ENCODE data around the gene FTO. TPM values are rescaled to one million over a fixed set of nuclear protein-coding genes. Genes with fewer than 3 reads are reported as not detected.

FTO gene
- total RNA-seq, 1 experiment from 2014 or later: 57.4 TPM

DNA sequence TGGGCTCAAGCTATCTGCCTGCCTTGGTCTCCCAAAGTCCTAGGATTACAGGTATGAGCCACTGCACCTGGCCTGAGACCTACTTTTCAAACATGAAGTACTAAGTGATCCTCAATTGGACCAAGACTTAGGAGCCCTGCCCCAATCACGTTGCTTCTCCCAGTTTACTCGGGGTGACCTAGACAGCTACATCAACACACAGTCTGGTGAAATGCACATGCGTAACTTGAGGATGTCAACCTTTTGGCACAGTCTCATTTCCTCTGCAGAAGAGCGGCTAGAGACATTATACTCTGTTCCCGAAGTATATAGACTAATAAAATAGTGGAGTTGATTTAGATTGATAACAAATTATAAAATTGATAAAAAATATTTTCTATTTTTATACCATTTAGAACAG, 17.1 kb downstream of the FTO start:
- TF ChIP-seq ESRRA (CRISPR knock-in tag; IDR thresholded peaks at IDR 0.05; ENCODE audit: borderline replicate concordance): no peak
- TF ChIP-seq, protein P1, sequence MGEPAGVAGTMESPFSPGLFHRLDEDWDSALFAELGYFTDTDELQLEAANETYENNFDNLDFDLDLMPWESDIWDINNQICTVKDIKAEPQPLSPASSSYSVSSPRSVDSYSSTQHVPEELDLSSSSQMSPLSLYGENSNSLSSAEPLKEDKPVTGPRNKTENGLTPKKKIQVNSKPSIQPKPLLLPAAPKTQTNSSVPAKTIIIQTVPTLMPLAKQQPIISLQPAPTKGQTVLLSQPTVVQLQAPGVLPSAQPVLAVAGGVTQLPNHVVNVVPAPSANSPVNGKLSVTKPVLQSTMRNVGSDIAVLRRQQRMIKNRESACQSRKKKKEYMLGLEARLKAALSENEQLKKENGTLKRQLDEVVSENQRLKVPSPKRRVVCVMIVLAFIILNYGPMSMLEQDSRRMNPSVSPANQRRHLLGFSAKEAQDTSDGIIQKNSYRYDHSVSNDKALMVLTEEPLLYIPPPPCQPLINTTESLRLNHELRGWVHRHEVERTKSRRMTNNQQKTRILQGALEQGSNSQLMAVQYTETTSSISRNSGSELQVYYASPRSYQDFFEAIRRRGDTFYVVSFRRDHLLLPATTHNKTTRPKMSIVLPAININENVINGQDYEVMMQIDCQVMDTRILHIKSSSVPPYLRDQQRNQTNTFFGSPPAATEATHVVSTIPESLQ (CRISPR knock-in tag; IDR thresholded peaks at IDR 0.05): no peak
- TF ChIP-seq ZNF121 (CRISPR knock-in tag; IDR thresholded peaks at IDR 0.05): no peak
- TF ChIP-seq, protein P2, sequence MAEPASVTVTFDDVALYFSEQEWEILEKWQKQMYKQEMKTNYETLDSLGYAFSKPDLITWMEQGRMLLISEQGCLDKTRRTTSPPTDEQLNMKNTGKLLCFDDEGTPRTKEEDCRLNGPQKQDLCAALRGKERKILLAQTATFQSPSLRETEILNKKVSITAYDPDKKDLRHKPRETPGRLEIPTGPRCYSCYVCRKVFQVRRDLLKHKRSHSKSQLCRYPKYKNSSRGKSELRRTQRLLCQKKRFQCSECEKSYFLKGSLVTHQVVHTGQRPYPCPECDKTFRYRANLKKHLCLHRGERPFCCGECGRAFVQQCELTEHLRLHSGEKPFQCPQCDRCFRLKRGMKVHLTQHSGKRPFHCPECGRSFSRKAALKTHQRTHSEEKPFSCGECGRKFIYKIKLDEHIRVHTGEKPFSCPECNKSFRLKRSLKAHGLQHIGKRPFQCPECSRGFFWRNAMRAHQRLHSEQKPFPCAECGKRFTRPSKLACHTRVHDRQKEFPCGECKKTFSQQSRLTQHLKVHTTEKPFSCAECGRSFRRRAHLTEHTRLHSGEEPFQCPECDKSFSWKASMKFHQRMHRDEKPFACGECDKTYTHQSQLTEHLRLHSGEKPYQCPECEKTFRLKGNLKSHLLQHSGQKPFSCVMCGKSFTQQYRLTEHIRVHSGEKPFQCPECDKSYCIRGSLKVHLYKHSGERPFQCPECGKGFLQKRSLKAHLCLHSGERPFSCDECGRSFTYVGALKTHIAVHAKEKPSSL (CRISPR knock-in tag; conservative IDR thresholded peaks at IDR 0.05): no peak
- TF ChIP-seq RORB (CRISPR knock-in tag; IDR thresholded peaks at IDR 0.05): no peak
- TF ChIP-seq NR1H2 (CRISPR knock-in tag; IDR thresholded peaks at IDR 0.05): no peak
- TF ChIP-seq EMX1 (CRISPR knock-in tag; IDR thresholded peaks at IDR 0.05): no peak
- TF ChIP-seq ZNF396 (CRISPR knock-in tag; IDR thresholded peaks at IDR 0.05; ENCODE audit: borderline replicate concordance): no peak
- TF ChIP-seq NFYB (CRISPR knock-in tag; conservative IDR thresholded peaks at IDR 0.05; ENCODE audit: low read depth): no peak
- TF ChIP-seq, protein P3, sequence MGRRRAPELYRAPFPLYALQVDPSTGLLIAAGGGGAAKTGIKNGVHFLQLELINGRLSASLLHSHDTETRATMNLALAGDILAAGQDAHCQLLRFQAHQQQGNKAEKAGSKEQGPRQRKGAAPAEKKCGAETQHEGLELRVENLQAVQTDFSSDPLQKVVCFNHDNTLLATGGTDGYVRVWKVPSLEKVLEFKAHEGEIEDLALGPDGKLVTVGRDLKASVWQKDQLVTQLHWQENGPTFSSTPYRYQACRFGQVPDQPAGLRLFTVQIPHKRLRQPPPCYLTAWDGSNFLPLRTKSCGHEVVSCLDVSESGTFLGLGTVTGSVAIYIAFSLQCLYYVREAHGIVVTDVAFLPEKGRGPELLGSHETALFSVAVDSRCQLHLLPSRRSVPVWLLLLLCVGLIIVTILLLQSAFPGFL (CRISPR knock-in tag; IDR thresholded peaks at IDR 0.05; ENCODE audit: borderline replicate concordance): no peak
- TF ChIP-seq ATF1 (CRISPR knock-in tag; IDR thresholded peaks at IDR 0.05): no peak
- TF ChIP-seq, protein P4, sequence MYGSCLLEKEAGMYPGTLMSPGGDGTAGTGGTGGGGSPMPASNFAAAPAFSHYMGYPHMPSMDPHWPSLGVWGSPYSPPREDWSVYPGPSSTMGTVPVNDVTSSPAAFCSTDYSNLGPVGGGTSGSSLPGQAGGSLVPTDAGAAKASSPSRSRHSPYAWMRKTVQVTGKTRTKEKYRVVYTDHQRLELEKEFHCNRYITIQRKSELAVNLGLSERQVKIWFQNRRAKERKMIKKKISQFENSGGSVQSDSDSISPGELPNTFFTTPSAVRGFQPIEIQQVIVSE (CRISPR knock-in tag; IDR thresholded peaks at IDR 0.05; ENCODE audit: borderline replicate concordance): no peak
- TF ChIP-seq IRF2 (CRISPR knock-in tag; IDR thresholded peaks at IDR 0.05; ENCODE audit: borderline replicate concordance, low read depth): no peak
- no peak for TF ChIP-seq CREM (CRISPR knock-in tag; IDR thresholded peaks at IDR 0.05)
- TF ChIP-seq GTF2I (CRISPR knock-in tag; conservative IDR thresholded peaks at IDR 0.05): no peak
- TF ChIP-seq PRRX2 (CRISPR knock-in tag; IDR thresholded peaks at IDR 0.05): no peak
- Mint-ChIP-seq H3K27me3 (ENCODE audit: low read depth) (no peaks in the 10 kb centered on the region), H3K36me3 (no peaks in the 10 kb centered on the region), H3K4me3 (no peak overlapping the region), H3K4me1 (peaks cover 16% of the 10 kb centered on the region), H3K27ac (no peak overlapping the region), H3K9me3 (no peaks in the 10 kb centered on the region)
- ChIA-PET CTCF (no interaction called here), POLR2A (no interaction called here)
- DNase-seq (ENCODE audit: low spot score) (no peak), ATAC-seq (no peak)

DNA sequence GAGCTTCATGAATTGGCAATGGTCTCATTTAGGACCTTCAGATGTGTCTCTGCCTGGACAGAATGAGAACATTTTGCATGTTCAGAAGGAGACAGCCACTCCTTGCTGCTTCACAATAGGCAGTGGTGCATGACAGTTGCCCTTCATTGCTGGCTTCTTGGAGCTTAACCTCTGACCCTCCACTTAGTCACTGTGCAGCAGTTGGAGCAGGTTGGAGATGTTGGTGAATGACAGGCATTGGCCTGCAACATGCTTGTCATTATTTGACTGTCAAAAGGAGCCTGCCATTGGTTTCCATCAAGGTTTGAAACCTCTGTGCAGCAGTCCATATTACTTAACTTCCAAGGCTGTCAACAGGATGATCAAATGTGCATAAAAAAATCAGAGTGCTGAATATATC, 22.7 kb downstream of the FTO start:
- H3K4me3 Mint-ChIP-seq: no peak overlapping the region

DNA sequence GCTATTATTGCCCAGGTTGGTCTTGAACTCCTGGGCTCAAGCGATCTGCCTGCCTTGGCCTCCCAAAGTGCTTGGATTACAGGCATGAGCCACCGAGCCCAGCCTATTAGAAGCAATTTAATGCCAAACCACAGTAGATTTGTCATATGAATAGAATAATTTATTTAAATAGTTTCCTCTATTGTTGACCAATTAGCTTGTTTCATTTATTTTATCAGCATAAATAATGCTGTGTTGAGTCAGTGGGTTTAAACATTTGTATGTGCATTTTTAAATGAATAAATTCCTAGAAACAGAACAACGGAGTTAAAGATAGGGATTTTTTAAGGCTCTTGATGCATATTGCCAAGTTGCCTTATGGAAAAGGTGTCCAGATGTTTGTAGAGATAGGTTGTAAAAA, 26.7 kb downstream of the FTO start:
- Mint-ChIP-seq H3K27me3 (ENCODE audit: low read depth) (no peaks in the 10 kb centered on the region), H3K4me3 (no peak overlapping the region), H3K27ac (no peak overlapping the region), H3K4me1 (peaks cover 2% of the 10 kb centered on the region; the same call in 1 of the 2 replicates), H3K9me3 (peaks cover 8% of the 10 kb centered on the region), H3K36me3 (no peaks in the 10 kb centered on the region)
- ChIA-PET POLR2A (no interaction called here), CTCF (interaction anchor here (3.0 kb wide), 1 partner anchor 13 kb away, joined by 13 read pairs; no protein-coding TSS in a partner anchor)
- DNase-seq (ENCODE audit: low spot score) (no peak), ATAC-seq (no peak)
- TF ChIP-seq, protein P5, sequence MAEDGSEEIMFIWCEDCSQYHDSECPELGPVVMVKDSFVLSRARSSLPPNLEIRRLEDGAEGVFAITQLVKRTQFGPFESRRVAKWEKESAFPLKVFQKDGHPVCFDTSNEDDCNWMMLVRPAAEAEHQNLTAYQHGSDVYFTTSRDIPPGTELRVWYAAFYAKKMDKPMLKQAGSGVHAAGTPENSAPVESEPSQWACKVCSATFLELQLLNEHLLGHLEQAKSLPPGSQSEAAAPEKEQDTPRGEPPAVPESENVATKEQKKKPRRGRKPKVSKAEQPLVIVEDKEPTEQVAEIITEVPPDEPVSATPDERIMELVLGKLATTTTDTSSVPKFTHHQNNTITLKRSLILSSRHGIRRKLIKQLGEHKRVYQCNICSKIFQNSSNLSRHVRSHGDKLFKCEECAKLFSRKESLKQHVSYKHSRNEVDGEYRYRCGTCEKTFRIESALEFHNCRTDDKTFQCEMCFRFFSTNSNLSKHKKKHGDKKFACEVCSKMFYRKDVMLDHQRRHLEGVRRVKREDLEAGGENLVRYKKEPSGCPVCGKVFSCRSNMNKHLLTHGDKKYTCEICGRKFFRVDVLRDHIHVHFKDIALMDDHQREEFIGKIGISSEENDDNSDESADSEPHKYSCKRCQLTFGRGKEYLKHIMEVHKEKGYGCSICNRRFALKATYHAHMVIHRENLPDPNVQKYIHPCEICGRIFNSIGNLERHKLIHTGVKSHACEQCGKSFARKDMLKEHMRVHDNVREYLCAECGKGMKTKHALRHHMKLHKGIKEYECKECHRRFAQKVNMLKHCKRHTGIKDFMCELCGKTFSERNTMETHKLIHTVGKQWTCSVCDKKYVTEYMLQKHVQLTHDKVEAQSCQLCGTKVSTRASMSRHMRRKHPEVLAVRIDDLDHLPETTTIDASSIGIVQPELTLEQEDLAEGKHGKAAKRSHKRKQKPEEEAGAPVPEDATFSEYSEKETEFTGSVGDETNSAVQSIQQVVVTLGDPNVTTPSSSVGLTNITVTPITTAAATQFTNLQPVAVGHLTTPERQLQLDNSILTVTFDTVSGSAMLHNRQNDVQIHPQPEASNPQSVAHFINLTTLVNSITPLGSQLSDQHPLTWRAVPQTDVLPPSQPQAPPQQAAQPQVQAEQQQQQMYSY (CRISPR knock-in tag; IDR thresholded peaks at IDR 0.05): no peak
- TF ChIP-seq FOXP1 (CRISPR knock-in tag; IDR thresholded peaks at IDR 0.05; ENCODE audit: borderline replicate concordance) (no peak), OVOL2 (CRISPR knock-in tag; IDR thresholded peaks at IDR 0.05; ENCODE audit: borderline replicate concordance) (no peak), TEAD4 (CRISPR knock-in tag; IDR thresholded peaks at IDR 0.05) (no peak), TEAD1 (CRISPR knock-in tag; IDR thresholded peaks at IDR 0.05) (no peak), KAT7 (CRISPR knock-in tag; IDR thresholded peaks at IDR 0.05; ENCODE audit: borderline replicate concordance) (no peak), ZNF416 (CRISPR knock-in tag; IDR thresholded peaks at IDR 0.05) (no peak), MYBL2 (CRISPR knock-in tag; IDR thresholded peaks at IDR 0.05) (no peak), ZNF263 (CRISPR knock-in tag; IDR thresholded peaks at IDR 0.05; ENCODE audit: low read depth) (no peak)

More for the DNA sequence above, 22.7 kb downstream of the FTO start:
- Mint-ChIP-seq H3K36me3 (no peaks in the 10 kb centered on the region), H3K9me3 (peaks cover 8% of the 10 kb centered on the region), H3K27ac (no peak overlapping the region), H3K27me3 (ENCODE audit: low read depth) (no peaks in the 10 kb centered on the region), H3K4me1 (peaks cover 13% of the 10 kb centered on the region)
- ATAC-seq: no peak
- DNase-seq (ENCODE audit: low spot score): no peak
- CTCF ChIA-PET: interaction anchor here (1.8 kb wide), 1 partner anchor 17 kb away, joined by 7 read pairs; no protein-coding TSS in a partner anchor
- POLR2A ChIA-PET: no interaction called here
- TF ChIP-seq CREM (CRISPR knock-in tag; IDR thresholded peaks at IDR 0.05): no peak
- TF ChIP-seq PRRX2 (CRISPR knock-in tag; IDR thresholded peaks at IDR 0.05): no peak
- no peak for TF ChIP-seq ZNF138 (CRISPR knock-in tag; conservative IDR thresholded peaks at IDR 0.05)
- no peak for TF ChIP-seq TP53 (CRISPR knock-in tag; IDR thresholded peaks at IDR 0.05)
